Neuronal stem cell (in vitro differentiated cells): ENCODE data around the gene TAS2R19.
"Not testable (repeated sequence)": the region's sequence is repeated elsewhere in the genome, so short reads cannot be mapped to it uniquely, and the experiment has no call there.

Experiments
- DNase-seq: peaks from one replicate; pipeline ENCODE4 v3.0.0-alpha.2; 2013; ENCODE audit warnings: low spot score
- H2AFZ ChIP-seq: one replicate; pipeline ENCODE4 v1.6.1; 2013; ENCODE audit warnings: mild to moderate bottlenecking, low read length, inconsistent platforms
- H2AK5ac ChIP-seq: 2 replicates; pipeline ENCODE4 v1.6.1; 2013; ENCODE audit warnings: low read depth, mild to moderate bottlenecking, inconsistent platforms, low read length, moderate library complexity, mixed read lengths
- H2BK120ac ChIP-seq: 2 replicates; pipeline ENCODE4 v1.6.1; 2013; ENCODE audit warnings: low read depth, mild to moderate bottlenecking, inconsistent platforms, low read length, moderate library complexity, mixed read lengths
- H2BK12ac ChIP-seq: one replicate; pipeline ENCODE4 v1.6.1; 2013; ENCODE audit warnings: low read length, inconsistent platforms
- H2BK15ac ChIP-seq: 2 replicates; pipeline ENCODE4 v1.6.1; 2013; ENCODE audit warnings: mild to moderate bottlenecking, low read length, inconsistent platforms, mixed read lengths
- H2BK5ac ChIP-seq: one replicate; pipeline ENCODE4 v1.6.1; 2013; ENCODE audit warnings: inconsistent platforms, mild to moderate bottlenecking, low read length, moderate library complexity
- H3K14ac ChIP-seq: one replicate; pipeline ENCODE4 v1.6.1; 2013; ENCODE audit warnings: low read length, inconsistent platforms
- H3K18ac ChIP-seq: 2 replicates; pipeline ENCODE4 v1.6.1; 2013; ENCODE audit warnings: low read length, inconsistent platforms
- H3K23ac ChIP-seq: 2 replicates; pipeline ENCODE4 v1.6.1; 2013; ENCODE audit warnings: low read depth, mild to moderate bottlenecking, mixed read lengths, low read length, inconsistent platforms; ENCODE audit not compliant: poor library complexity
- H3K27ac ChIP-seq: replicated peaks from 3 replicates; pipeline ENCODE4 v1.5.1; 2013; ENCODE audit warnings: low read length, inconsistent platforms
- H3K27me3 ChIP-seq, 3 experiments: 2 replicates each; pipeline ENCODE4 v1.6.1; 2013; ENCODE audit warnings: low read length in 3 of 3, mild to moderate bottlenecking in 2 of 3, inconsistent platforms in 1 of 3, low read depth in 1 of 3, mixed read lengths in 1 of 3, moderate library complexity in 1 of 3; ENCODE audit not compliant: control insufficient read depth in 3 of 3, insufficient read depth in 3 of 3
- H3K36me3 ChIP-seq, 2 donors: replicated peaks in 1 of 2; 2 replicates each; pipeline ENCODE4 v1.6.1; 2013; ENCODE audit warnings: low read length in 2 of 2; ENCODE audit not compliant: control insufficient read depth in 2 of 2, insufficient read depth in 2 of 2
- H3K4ac ChIP-seq: 2 replicates; pipeline ENCODE4 v1.6.1; 2013; ENCODE audit warnings: inconsistent platforms, mild to moderate bottlenecking, low read length, moderate library complexity
- H3K4me1 ChIP-seq, 2 donors: 1 replicate in 1 of 2; 2 replicates in 1 of 2; pipeline ENCODE4 v1.6.1; 2013; ENCODE audit warnings: low read length in 2 of 2, low read depth in 1 of 2; ENCODE audit not compliant: control insufficient read depth in 2 of 2, insufficient read depth in 1 of 2
- H3K4me2 ChIP-seq: one replicate; pipeline ENCODE4 v1.6.1; 2013; ENCODE audit warnings: mild to moderate bottlenecking, low read length, inconsistent platforms; ENCODE audit not compliant: insufficient read depth, poor library complexity, severe bottlenecking
- H3K4me3 ChIP-seq, 2 donors: 2 replicates each; pipeline ENCODE4 v1.5.1; 2013; ENCODE audit warnings: low read length in 2 of 2, mild to moderate bottlenecking in 2 of 2, inconsistent platforms in 1 of 2, moderate library complexity in 1 of 2
- H3K79me1 ChIP-seq: one replicate; pipeline ENCODE4 v1.6.1; 2013; ENCODE audit warnings: low read depth, mild to moderate bottlenecking, inconsistent platforms, low read length, moderate library complexity
- H3K9ac ChIP-seq: one replicate; pipeline ENCODE4 v1.6.1; 2013; ENCODE audit warnings: mild to moderate bottlenecking, low read depth, low read length, inconsistent platforms; ENCODE audit not compliant: poor library complexity
- H3K9me3 ChIP-seq, 2 donors: replicated peaks in 1 of 2; 2 replicates each; pipeline versions ENCODE3 to v1.6.1; 2013; ENCODE audit warnings: low read length in 2 of 2, mild to moderate bottlenecking in 2 of 2, inconsistent platforms in 1 of 2, low read depth in 1 of 2, mixed read lengths in 1 of 2, moderate library complexity in 1 of 2; ENCODE audit not compliant: control insufficient read depth in 2 of 2, insufficient read depth in 1 of 2
- H4K8ac ChIP-seq: one replicate; pipeline ENCODE4 v1.6.1; 2013; ENCODE audit warnings: low read depth, mild to moderate bottlenecking, inconsistent platforms, low read length, moderate library complexity
- H4K91ac ChIP-seq: one replicate; pipeline ENCODE4 v1.6.1; 2013; ENCODE audit warnings: low read length, low read depth, mild to moderate bottlenecking, inconsistent platforms; ENCODE audit not compliant: poor library complexity
- WGBS, 2 donors: extraction: QIAGEN DNeasy Blood & Tissue Kit; methylation state at CpG; one replicate each; pipeline ENCODE4 v1.1.7; 2013; ENCODE audit warnings: missing lambda C conversion rate in 2 of 2, mixed read lengths in 1 of 2; ENCODE audit not compliant: insufficient read length in 2 of 2, insufficient replicate concordance in 1 of 2; ENCODE audit errors: extremely low coverage in 2 of 2; 5-methylcytosine and 5-hydroxymethylcytosine counted together

Gene TAS2R19

DNA sequence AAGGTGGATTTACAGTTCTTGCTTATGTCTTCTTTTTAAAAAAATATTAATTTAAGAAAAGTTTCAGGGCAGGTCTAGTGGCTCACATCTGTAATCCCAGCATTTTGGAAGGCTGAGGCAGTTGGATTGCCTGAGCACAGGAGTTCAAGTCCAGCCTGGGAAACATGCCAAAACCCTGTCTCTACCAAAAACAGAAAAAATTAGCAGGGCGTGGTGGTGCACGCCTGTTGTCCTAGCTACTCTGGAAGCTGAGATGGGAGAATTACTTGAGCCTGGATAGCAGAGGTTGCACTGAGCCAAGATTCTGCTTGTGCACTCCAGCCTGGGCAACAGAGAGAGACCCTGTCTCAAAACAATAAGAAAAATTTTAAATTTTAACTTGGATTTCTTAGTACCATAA is 45.1 kb upstream of the TAS2R19 start:
- peaks cover 0 to 8% of the 10 kb centered on the region in 2 donors for H3K9me3 ChIP-seq

DNA sequence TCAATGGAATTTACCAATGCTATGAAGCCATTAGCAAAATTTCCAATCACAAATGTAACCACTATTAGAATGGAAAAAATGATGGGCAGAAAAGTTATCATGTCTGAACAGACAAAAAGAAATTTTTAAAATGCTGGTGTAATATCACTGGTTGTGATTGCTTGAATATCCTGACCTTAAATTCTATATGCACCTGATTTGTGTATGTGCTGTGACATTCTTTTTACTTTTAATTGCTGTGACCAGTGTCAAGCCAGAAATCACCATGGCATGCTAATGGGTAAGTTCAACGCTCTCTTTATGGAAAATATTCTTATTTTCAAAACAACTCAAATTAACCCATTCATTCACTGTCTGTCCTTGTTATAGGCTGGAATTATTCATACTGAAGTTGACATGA is 39.8 kb upstream of the TAS2R19 start, which contains the start of gene TAS2R46:
TSS of gene TAS2R46 (minus strand) at position 101 of the 400 bp plus-strand sequence. CDS start at position 101, 0 bp downstream.
- H4K8ac ChIP-seq, H3K36me3 ChIP-seq, H2BK5ac ChIP-seq, H3K18ac ChIP-seq, H3K4me3 ChIP-seq, H3K4ac ChIP-seq, H2BK15ac ChIP-seq, H3K4me2 ChIP-seq, H2AK5ac ChIP-seq, DNase-seq, H2BK120ac ChIP-seq, H3K14ac ChIP-seq, H3K27ac ChIP-seq, H3K9me3 ChIP-seq, H2AFZ ChIP-seq, H3K23ac ChIP-seq, H4K91ac ChIP-seq, H3K79me1 ChIP-seq, H3K4me1 ChIP-seq, H2BK12ac ChIP-seq, H3K9ac ChIP-seq, H3K27me3 ChIP-seq: not testable (repeated sequence)
- no CpG with 5 or more reads among the region's 1 CpG for WGBS, 2 donors

More for the DNA sequence above, 45.1 kb upstream of the TAS2R19 start:
- H3K4me3 ChIP-seq: no peak overlapping the region
- H2AFZ ChIP-seq: no peak overlapping the region
- peaks cover 0 to 5% of the 10 kb centered on the region in 2 donors for H3K36me3 ChIP-seq
- no peaks in the 10 kb centered on the region for H3K4me1 ChIP-seq
- H3K9ac ChIP-seq: no peak overlapping the region
- no peak overlapping the region for H3K14ac ChIP-seq
- no peak overlapping the region for H3K27ac ChIP-seq
- no peaks in the 10 kb centered on the region for H3K27me3 ChIP-seq
- no peak overlapping the region for H3K4me2 ChIP-seq
- H3K4ac ChIP-seq: no peak overlapping the region
- H3K18ac ChIP-seq: no peak overlapping the region
- no peak for DNase-seq
- no CpG with 5 or more reads among the region's 2 CpGs for WGBS, 2 donors
- H4K91ac ChIP-seq: no peak overlapping the region
- no peaks in the 10 kb centered on the region for H3K79me1 ChIP-seq
- no peak overlapping the region for H2BK12ac ChIP-seq
- H2BK120ac ChIP-seq: no peak overlapping the region
- H2BK5ac ChIP-seq: no peak overlapping the region
- no peak overlapping the region for H2AK5ac ChIP-seq
- H3K23ac ChIP-seq: no peak overlapping the region
- H4K8ac ChIP-seq: no peak overlapping the region
- no peak overlapping the region for H2BK15ac ChIP-seq

DNA sequence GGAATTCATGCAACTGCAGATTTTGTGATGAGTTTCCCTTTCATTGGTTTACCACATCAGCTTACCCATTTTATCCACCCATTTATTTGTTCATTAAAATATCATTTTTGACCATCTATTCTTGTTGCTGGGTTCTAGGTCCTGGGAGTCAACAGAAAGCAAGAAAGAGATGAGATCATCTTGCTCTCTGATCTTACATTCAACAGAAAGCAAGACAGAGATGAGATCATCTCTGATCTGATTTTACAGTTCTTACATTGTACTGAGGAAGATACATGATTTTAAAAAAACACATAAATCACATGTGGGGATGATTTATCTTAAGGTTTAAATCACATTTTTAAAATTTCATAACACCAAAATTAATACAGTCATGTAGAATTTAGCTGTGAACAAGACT is 37.4 kb upstream of the TAS2R19 start:
- Histone ChIP-seq H3K4me1 (no peaks in the 10 kb centered on the region), H3K9me3 (peaks cover 0 to 2% of the 10 kb centered on the region in 2 donors), H2BK5ac (no peak overlapping the region), H3K4ac (no peak overlapping the region), H4K91ac (no peak overlapping the region), H4K8ac (no peak overlapping the region), H3K27ac (no peak overlapping the region), H3K27me3 (no peaks in the 10 kb centered on the region), H2BK15ac (no peak overlapping the region), H3K23ac (no peak overlapping the region), H3K18ac (no peak overlapping the region), H3K79me1 (peaks cover 4% of the 10 kb centered on the region), H3K14ac (no peak overlapping the region), H2AFZ (no peak overlapping the region), H2AK5ac (no peak overlapping the region), H3K4me3 (no peak overlapping the region), H2BK120ac (no peak overlapping the region), H3K36me3 (peaks cover 0 to 6% of the 10 kb centered on the region in 2 donors), H3K4me2 (no peak overlapping the region), H2BK12ac (no peak overlapping the region), H3K9ac (no peak overlapping the region)
- no peak for DNase-seq

DNA sequence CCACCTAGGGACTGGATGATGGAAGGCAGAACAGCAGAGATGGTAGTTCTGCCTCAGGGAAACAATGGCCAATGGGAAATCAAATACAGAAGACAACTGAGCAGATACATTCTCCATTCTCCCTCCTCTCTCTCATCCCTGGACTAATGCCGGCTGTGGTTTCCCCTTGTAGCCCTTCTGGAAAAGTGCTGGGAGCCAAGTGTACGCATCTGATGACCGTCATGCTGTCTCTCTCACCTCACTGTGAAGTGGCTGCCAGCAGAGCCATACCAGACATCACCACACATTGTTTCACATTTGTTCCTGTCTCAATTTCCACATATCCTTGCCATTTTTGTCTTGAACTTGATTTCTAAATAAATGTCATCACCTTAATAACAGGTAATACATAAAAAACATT is 36.6 kb upstream of the TAS2R19 start:
- WGBS, 2 donors: no CpG with 5 or more reads among the region's 3 CpGs

More for the DNA sequence above, 36.6 kb upstream of the TAS2R19 start:
- H2BK5ac ChIP-seq: no peak overlapping the region
- H3K4me1 ChIP-seq: no peaks in the 10 kb centered on the region
- DNase-seq: no peak
- H2BK15ac ChIP-seq: no peak overlapping the region
- no peak overlapping the region for H3K14ac ChIP-seq
- no peak overlapping the region for H4K8ac ChIP-seq
- no peak overlapping the region for H3K27ac ChIP-seq
- H3K4me3 ChIP-seq: no peak overlapping the region
- H3K79me1 ChIP-seq: peaks cover 4% of the 10 kb centered on the region
- no peak overlapping the region for H3K4ac ChIP-seq
- H4K91ac ChIP-seq: no peak overlapping the region
- H3K27me3 ChIP-seq: no peaks in the 10 kb centered on the region
- peaks cover 0 to 6% of the 10 kb centered on the region in 2 donors for H3K36me3 ChIP-seq
- no peak overlapping the region for H2AK5ac ChIP-seq
- H3K9ac ChIP-seq: no peak overlapping the region
- no peak overlapping the region for H3K23ac ChIP-seq
- H2AFZ ChIP-seq: no peak overlapping the region
- no peak overlapping the region for H2BK120ac ChIP-seq
- no peak overlapping the region for H3K18ac ChIP-seq
- H3K4me2 ChIP-seq: no peak overlapping the region
- no peak overlapping the region for H2BK12ac ChIP-seq
- H3K9me3 ChIP-seq: no peaks in the 10 kb centered on the region
